NB4 (cell line): ENCODE results near the gene PPFIA2.

Source experiments
- MYC ChIP-seq: IDR thresholded peaks from 2 replicates; pipeline ENCODE4 v1.6.1; 2011; ENCODE audit warnings: low read depth, low read length
- POLR2A ChIP-seq: IDR thresholded peaks from 2 replicates; pipeline ENCODE4 v1.6.1; 2011; ENCODE audit warnings: mild to moderate bottlenecking; ENCODE audit not compliant: insufficient read length; ENCODE audit errors: extremely low read depth
- TF ChIP-seq, protein P1 (sequence below): IDR thresholded peaks from one replicate; pipeline ENCODE4 v1.5.1; 2012; ENCODE audit warnings: low read depth, low read length
- TF ChIP-seq, protein P2 (sequence below): IDR thresholded peaks from 2 replicates; pipeline ENCODE4 v1.6.1; 2011; ENCODE audit warnings: low read depth, low read length

DNA sequence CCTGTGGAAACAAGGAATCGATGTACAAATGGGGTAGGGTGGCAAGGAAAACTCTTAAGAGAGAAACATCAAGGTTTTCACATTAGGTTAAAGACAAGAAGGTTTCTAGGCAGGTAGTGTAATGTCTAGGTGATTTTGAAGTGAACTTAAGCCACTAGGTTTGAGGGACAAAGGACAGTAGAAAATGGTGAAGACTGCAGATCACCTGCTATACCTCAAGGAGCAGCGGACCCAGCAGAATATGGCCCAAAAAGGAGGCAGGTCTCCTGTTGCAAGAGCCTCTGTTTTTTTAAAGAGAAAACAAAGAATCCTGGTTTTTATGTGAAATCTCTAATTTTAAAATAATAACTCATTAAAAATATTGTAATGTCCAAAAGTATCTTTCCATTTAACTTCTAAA, 503.2 kb downstream of the PPFIA2 start:
- TF ChIP-seq POLR2A, result no peak
- TF ChIP-seq, protein P1, sequence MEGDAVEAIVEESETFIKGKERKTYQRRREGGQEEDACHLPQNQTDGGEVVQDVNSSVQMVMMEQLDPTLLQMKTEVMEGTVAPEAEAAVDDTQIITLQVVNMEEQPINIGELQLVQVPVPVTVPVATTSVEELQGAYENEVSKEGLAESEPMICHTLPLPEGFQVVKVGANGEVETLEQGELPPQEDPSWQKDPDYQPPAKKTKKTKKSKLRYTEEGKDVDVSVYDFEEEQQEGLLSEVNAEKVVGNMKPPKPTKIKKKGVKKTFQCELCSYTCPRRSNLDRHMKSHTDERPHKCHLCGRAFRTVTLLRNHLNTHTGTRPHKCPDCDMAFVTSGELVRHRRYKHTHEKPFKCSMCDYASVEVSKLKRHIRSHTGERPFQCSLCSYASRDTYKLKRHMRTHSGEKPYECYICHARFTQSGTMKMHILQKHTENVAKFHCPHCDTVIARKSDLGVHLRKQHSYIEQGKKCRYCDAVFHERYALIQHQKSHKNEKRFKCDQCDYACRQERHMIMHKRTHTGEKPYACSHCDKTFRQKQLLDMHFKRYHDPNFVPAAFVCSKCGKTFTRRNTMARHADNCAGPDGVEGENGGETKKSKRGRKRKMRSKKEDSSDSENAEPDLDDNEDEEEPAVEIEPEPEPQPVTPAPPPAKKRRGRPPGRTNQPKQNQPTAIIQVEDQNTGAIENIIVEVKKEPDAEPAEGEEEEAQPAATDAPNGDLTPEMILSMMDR, result no peak
- TF ChIP-seq, protein P2, sequence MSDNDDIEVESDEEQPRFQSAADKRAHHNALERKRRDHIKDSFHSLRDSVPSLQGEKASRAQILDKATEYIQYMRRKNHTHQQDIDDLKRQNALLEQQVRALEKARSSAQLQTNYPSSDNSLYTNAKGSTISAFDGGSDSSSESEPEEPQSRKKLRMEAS, result no peak
- no peak for TF ChIP-seq MYC
